Dermis blood vessel endothelial cell (primary cell): ENCODE measurements around the gene UNC79. TPM values are rescaled to one million over a fixed set of nuclear protein-coding genes. Genes with fewer than 3 reads are reported as not detected.

Source experiments
- DNase-seq: peaks from one replicate; pipeline ENCODE4 v3.0.0; 2010
- total RNA-seq: library from RNA; depleted of rRNA; stranded (reverse); fragments of >200 nt; gene quantifications from 2 replicates; pipeline ENCODE4 v1.2.3, GENCODE V29; 2014

UNC79 gene
- total RNA-seq, 1 donor from 2014 or later, result not detected

- peak; percentile 2 for DNase-seq
Observed at GRCh38 chr14:93549595-93549994, 118.9 kb downstream of the UNC79 start.

GRCh38 chr14:93564918-93565317, 134.2 kb downstream of the UNC79 start:
- no peak for DNase-seq

GRCh38 chr14:93566065-93566693, 135.4 kb downstream of the UNC79 start:
- DNase-seq, result no peak

- no peak for DNase-seq
Observed at GRCh38 chr14:93571275-93571674, 140.5 kb downstream of the UNC79 start.

GRCh38 chr14:93579178-93579577, 148.4 kb downstream of the UNC79 start:
- no peak for DNase-seq

GRCh38 chr14:93582516-93582915, 151.8 kb downstream of the UNC79 start:
- DNase-seq, result no peak

GRCh38 chr14:93587330-93587729, 156.6 kb downstream of the UNC79 start:
- no peak for DNase-seq

- DNase-seq, result no peak
Observed at GRCh38 chr14:93591506-93591905, 160.8 kb downstream of the UNC79 start.

GRCh38 chr14:93592786-93593185, 162.0 kb downstream of the UNC79 start:
- no peak for DNase-seq

- DNase-seq, result no peak
Observed at GRCh38 chr14:93606091-93606490, 175.4 kb downstream of the UNC79 start.

GRCh38 chr14:93619176-93619793, 188.5 kb downstream of the UNC79 start:
- peak; percentile 67 for DNase-seq

- DNase-seq, result no peak
Observed at GRCh38 chr14:93628048-93628447, 197.3 kb downstream of the UNC79 start.

GRCh38 chr14:93629643-93630042, 198.9 kb downstream of the UNC79 start:
- DNase-seq, result no peak

- DNase-seq, result no peak
Observed at GRCh38 chr14:93638790-93639189, 208.1 kb downstream of the UNC79 start.

GRCh38 chr14:93643127-93643526, 212.4 kb downstream of the UNC79 start:
- DNase-seq, result no peak

GRCh38 chr14:93643676-93644075, 212.9 kb downstream of the UNC79 start:
- DNase-seq, result no peak

GRCh38 chr14:93645200-93645599, 214.5 kb downstream of the UNC79 start:
- DNase-seq, result no peak

GRCh38 chr14:93648440-93649168, 217.9 kb downstream of the UNC79 start:
- DNase-seq, result no peak

GRCh38 chr14:93654599-93654998, 223.9 kb downstream of the UNC79 start:
- no peak for DNase-seq

- DNase-seq, result peak; percentile 60
Observed at GRCh38 chr14:93655078-93655750, 224.5 kb downstream of the UNC79 start.

GRCh38 chr14:93657875-93658274, 227.1 kb downstream of the UNC79 start:
- no peak for DNase-seq

GRCh38 chr14:93663317-93663716, 232.6 kb downstream of the UNC79 start:
- DNase-seq, result no peak

GRCh38 chr14:93665169-93665568, 234.4 kb downstream of the UNC79 start:
- no peak for DNase-seq
